ENCODE results near the gene XCL2.

GRCh38 chr1:168513656-168514404, 30.0 kb downstream of the XCL2 start:
- TF ChIP-seq POLR2A (IDR thresholded peaks at IDR 0.05) (no peak), CTCF (IDR thresholded peaks at IDR 0.05) (no peak)
